ENCODE data around the gene RAD23B.

The RAD23B gene

DNA sequence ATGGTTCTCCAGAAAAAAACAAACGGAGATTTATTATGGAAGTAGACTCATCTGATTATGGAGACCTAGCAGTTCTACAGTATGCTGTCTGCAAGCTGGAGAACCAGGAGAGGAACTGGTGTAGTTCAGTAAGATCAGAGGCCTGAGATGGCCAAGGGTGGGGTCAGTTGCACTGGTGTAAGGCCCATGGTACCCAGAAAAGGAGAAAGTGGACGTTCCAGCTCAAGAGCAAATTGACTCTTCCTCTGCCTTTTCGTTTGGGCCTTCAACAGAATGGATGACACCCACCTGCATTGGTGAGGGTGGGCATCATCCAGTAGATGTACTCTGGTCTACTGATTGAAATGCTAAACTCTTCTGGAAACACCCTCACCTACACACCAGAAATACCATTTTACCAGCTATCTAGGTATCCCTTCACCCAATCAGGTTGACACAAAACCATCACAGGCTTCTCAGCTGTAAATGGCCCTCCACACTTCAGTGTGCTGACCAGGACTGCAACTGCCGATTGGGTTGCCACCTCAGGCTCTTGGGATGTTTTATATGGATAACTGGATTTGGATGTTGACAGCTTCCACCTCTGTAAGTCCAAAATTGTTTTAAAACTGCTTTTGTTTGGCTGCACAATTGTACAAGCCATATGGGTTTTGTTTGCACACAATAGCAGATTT, 51.2 kb downstream of the RAD23B start (continued):
- TF ChIP-seq, protein P1, sequence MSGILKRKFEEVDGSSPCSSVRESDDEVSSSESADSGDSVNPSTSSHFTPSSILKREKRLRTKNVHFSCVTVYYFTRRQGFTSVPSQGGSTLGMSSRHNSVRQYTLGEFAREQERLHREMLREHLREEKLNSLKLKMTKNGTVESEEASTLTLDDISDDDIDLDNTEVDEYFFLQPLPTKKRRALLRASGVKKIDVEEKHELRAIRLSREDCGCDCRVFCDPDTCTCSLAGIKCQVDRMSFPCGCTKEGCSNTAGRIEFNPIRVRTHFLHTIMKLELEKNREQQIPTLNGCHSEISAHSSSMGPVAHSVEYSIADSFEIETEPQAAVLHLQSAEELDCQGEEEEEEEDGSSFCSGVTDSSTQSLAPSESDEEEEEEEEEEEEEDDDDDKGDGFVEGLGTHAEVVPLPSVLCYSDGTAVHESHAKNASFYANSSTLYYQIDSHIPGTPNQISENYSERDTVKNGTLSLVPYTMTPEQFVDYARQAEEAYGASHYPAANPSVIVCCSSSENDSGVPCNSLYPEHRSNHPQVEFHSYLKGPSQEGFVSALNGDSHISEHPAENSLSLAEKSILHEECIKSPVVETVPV (CRISPR knock-in tag; IDR thresholded peaks at IDR 0.05): no peak
- TF ChIP-seq, protein P2, sequence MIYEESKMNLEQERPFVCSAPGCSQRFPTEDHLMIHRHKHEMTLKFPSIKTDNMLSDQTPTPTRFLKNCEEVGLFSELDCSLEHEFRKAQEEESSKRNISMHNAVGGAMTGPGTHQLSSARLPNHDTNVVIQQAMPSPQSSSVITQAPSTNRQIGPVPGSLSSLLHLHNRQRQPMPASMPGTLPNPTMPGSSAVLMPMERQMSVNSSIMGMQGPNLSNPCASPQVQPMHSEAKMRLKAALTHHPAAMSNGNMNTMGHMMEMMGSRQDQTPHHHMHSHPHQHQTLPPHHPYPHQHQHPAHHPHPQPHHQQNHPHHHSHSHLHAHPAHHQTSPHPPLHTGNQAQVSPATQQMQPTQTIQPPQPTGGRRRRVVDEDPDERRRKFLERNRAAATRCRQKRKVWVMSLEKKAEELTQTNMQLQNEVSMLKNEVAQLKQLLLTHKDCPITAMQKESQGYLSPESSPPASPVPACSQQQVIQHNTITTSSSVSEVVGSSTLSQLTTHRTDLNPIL (CRISPR knock-in tag; IDR thresholded peaks at IDR 0.05; ENCODE audit: low read depth): no peak
- TF ChIP-seq ARNTL (CRISPR knock-in tag; IDR thresholded peaks at IDR 0.05; ENCODE audit: borderline replicate concordance, low read depth) (no peak), ZNF565 (CRISPR knock-in tag; conservative IDR thresholded peaks at IDR 0.05; ENCODE audit: low read depth) (no peak), TOX (CRISPR knock-in tag; IDR thresholded peaks at IDR 0.05; ENCODE audit: borderline replicate concordance) (no peak), TCF4 (CRISPR knock-in tag; IDR thresholded peaks at IDR 0.05; ENCODE audit: borderline replicate concordance) (no peak), ZC3H10 (CRISPR knock-in tag; IDR thresholded peaks at IDR 0.05) (no peak), CSDC2 (CRISPR knock-in tag; IDR thresholded peaks at IDR 0.05) (no peak), BACH2 (CRISPR knock-in tag; IDR thresholded peaks at IDR 0.05; ENCODE audit: borderline replicate concordance) (no peak)

GRCh38 chr9:107335331-107335730, 52.3 kb downstream of the RAD23B start:
- TF ChIP-seq, protein P2 (CRISPR knock-in tag; IDR thresholded peaks at IDR 0.05; ENCODE audit: low read depth): no peak
- TF ChIP-seq TOX (CRISPR knock-in tag; IDR thresholded peaks at IDR 0.05; ENCODE audit: borderline replicate concordance) (no peak), RARB (CRISPR knock-in tag; IDR thresholded peaks at IDR 0.05) (no peak), ISL1 (CRISPR knock-in tag; IDR thresholded peaks at IDR 0.05) (no peak), ZFP30 (CRISPR knock-in tag; IDR thresholded peaks at IDR 0.05) (no peak)
- ATAC-seq: no peak

DNA sequence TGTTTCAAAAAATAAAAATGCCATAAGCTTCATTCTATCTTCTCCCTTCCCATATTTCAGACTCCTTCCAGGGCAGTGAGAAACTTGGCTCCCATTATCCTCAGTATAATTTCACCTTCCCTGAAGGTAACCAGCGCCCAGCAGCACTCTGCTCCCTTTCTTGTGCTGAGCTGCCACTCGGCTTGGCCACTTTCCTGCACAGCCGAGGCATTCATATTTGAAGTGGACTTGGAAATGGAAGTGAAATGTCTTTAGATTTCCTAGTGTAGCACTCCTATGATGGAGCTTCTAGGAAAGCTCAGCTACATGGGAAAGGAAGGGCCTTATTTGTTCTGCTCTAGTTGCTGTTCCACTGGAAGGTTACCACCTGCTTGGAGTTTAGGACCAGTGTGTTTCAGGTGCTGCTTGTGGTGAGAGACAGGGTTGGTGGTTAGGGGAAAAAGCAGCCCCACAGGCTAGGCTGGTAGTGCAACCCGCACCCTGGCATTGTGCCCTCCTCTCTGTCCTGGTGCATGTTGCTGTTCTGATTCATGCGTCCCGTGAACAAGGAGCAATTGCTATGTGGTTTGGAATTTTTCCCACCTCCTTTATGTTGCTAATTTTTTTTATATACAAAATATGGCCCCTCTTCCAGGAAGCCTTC, 53.8 kb downstream of the RAD23B start:
- ATAC-seq: peak; percentile 31; the same call in 2 of the 3 replicates
- TF ChIP-seq, protein P2 (CRISPR knock-in tag; IDR thresholded peaks at IDR 0.05; ENCODE audit: low read depth): no peak
- TF ChIP-seq ZNF8 (CRISPR knock-in tag; IDR thresholded peaks at IDR 0.05) (no peak), PATZ1 (CRISPR knock-in tag; IDR thresholded peaks at IDR 0.05; ENCODE audit: borderline replicate concordance) (no peak), ESRRG (CRISPR knock-in tag; IDR thresholded peaks at IDR 0.05) (no peak), GLIS3 (CRISPR knock-in tag; IDR thresholded peaks at IDR 0.05) (no peak), TSHZ2 (CRISPR knock-in tag; IDR thresholded peaks at IDR 0.05) (no peak), ARNTL (CRISPR knock-in tag; IDR thresholded peaks at IDR 0.05; ENCODE audit: borderline replicate concordance, low read depth) (no peak), POU6F1 (CRISPR knock-in tag; IDR thresholded peaks at IDR 0.05; ENCODE audit: borderline replicate concordance, low read depth) (no peak), ZNF70 (CRISPR knock-in tag; IDR thresholded peaks at IDR 0.05) (no peak), CSDC2 (CRISPR knock-in tag; IDR thresholded peaks at IDR 0.05) (no peak)
